ENCODE data around the gene ADAM15.

Gene ADAM15

DNA sequence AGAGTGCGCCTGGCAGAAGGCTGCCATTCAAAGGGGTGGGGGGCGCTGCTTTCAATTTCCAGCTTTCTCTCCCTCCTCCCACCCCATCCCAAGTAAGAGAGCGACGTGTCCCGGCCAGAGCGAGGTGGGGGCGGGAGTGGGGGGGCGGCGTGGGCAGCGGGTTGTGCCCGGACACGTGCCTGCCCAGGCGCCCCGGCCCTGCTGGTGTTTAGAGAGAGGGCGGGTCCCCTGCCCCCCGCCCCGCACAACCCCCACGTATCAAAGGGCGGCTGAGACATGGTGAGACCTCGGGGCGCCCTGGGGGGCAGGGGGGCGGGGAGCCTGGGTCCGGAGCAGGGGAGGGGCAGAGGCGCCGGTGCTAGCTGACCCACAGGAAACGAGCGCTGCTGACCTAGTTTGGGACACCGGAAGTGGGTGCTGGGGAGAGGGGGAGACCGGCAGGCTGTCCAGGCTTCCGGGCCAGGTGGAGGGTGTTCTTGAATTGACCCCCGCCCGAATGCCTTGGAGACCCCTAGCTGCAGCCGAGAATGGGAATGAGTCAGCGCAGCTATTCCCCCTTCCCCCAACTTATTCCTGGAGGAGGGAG, 47.3 kb upstream of the ADAM15 start:
- TF ChIP-seq, protein P1, sequence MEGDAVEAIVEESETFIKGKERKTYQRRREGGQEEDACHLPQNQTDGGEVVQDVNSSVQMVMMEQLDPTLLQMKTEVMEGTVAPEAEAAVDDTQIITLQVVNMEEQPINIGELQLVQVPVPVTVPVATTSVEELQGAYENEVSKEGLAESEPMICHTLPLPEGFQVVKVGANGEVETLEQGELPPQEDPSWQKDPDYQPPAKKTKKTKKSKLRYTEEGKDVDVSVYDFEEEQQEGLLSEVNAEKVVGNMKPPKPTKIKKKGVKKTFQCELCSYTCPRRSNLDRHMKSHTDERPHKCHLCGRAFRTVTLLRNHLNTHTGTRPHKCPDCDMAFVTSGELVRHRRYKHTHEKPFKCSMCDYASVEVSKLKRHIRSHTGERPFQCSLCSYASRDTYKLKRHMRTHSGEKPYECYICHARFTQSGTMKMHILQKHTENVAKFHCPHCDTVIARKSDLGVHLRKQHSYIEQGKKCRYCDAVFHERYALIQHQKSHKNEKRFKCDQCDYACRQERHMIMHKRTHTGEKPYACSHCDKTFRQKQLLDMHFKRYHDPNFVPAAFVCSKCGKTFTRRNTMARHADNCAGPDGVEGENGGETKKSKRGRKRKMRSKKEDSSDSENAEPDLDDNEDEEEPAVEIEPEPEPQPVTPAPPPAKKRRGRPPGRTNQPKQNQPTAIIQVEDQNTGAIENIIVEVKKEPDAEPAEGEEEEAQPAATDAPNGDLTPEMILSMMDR (IDR thresholded peaks at IDR 0.05; ENCODE audit: borderline replicate concordance, control extremely low read depth, extremely low read depth, insufficient read depth, missing control alignments): no peak
- peak; percentile 71 for DNase-seq (ENCODE audit: low spot score)
- in situ Hi-C loops (cut with MboI; ENCODE audit: low sequenced_read_pairs, unreplicated experiment): no loop called here

DNA sequence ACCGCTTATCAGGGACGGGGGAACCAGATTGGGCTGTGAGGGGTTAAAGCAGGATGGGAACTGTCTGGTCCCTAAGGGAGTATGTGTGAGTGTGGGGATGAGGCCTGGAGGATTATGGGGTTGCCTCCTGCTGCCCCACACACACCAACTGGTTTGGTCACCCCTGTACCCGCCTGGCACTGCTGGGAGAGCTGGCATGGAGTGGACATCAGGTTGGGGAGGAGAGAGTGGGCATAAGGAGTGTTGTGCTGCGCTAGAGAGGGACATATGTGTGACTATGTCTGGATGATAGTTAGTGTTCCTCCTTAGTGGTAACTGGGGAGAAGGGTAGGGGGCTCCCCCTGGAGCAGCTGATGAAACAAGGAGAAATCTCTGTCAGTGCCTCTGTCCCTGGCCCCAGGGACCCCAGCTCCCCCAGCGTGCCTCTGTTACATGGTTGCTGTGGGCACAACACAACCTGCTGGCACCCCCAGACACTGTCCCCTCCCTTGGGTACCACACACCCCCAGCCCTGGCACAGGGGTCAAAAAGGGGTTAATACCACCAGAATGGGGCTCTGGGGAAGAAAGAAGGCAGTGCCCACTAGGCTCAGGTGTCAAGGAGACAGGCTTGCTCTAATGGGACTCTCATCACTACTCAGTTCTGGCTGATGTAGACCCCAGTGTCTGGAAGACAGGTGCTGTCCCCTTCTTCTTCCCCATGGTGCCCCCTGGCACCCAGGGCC, 46.6 kb upstream of the ADAM15 start:
- TF ChIP-seq, protein P1 (IDR thresholded peaks at IDR 0.05; ENCODE audit: borderline replicate concordance, control extremely low read depth, extremely low read depth, insufficient read depth, missing control alignments): no peak
- no peak for DNase-seq (ENCODE audit: low spot score)
- in situ Hi-C loops (cut with MboI; ENCODE audit: low sequenced_read_pairs, unreplicated experiment): no loop called here

DNA sequence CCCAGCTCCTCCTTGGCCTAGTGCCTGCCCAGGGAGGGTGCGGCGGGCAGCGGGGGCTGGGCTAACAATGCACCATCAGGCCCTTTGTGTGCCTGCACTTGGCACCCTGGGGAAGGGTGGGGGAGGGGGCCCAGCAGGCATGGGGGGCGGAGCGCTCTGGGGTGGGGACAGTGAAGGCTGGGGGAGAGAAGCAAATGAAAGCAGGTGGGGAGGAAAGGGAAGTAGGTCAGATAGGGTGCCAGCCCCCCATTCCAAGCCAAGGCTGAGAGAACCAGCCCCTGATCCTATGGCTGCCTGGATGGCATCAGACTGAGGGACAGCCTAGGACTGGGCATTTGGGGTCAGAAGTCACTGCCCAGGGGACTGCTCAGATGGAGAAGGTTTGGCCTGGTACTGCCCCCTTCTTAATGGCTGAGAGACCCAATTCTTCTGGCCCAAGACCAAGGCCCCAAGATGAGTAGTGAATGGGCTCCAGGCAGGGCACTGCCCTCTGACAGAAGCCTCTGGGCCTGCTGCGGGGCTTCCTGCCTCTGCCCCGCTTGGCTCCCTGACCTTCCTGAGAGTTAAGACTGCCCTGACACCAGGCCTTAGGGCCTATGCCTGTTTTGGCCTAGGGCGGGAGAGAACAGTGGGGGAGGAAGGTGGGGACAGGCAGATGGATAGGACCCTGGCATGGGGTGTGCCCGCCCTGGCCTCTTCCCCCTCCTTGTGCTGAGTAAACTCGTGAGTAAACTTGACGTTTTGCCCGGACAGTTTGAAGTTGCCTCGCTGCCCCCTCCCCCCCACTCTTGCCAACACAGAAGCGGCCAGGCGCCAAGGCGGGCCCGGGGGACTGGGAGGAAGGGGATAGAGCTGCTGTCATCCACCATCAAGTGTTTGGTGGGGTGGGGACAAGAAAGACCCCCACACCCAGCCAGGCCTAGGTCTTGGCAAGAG, 45.8 kb upstream of the ADAM15 start:
- no peak for DNase-seq (ENCODE audit: low spot score)
- TF ChIP-seq, protein P1 (IDR thresholded peaks at IDR 0.05; ENCODE audit: borderline replicate concordance, control extremely low read depth, extremely low read depth, insufficient read depth, missing control alignments): no peak
- in situ Hi-C loops (cut with MboI; ENCODE audit: low sequenced_read_pairs, unreplicated experiment): no loop called here

DNA sequence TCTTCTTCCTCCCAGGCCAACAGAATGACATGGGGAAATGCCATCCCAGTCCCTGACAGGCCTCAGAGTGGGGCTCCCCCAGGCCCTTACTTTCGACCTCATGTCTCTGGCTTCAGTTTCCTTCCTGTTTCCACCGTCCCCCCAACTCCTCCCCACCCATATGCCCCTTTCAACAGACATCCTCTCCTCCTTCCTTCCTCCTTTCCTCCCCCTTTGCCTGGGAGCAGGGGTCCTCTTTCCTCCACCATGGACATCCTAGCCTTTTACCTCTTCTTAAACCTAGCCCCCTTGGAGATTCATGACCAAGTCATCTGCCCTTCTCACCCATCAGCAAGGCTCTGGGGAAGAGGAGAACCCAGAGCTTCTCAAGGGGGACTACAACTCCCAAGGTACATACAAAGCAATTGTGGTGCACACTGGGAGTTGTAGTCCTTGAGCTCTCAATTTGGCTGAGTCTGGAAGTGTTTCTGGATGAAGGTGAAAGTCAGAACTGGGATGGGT, 44.5 kb upstream of the ADAM15 start:
- TF ChIP-seq, protein P1 (IDR thresholded peaks at IDR 0.05; ENCODE audit: borderline replicate concordance, control extremely low read depth, extremely low read depth, insufficient read depth, missing control alignments): no peak
- DNase-seq (ENCODE audit: low spot score): no peak

DNA sequence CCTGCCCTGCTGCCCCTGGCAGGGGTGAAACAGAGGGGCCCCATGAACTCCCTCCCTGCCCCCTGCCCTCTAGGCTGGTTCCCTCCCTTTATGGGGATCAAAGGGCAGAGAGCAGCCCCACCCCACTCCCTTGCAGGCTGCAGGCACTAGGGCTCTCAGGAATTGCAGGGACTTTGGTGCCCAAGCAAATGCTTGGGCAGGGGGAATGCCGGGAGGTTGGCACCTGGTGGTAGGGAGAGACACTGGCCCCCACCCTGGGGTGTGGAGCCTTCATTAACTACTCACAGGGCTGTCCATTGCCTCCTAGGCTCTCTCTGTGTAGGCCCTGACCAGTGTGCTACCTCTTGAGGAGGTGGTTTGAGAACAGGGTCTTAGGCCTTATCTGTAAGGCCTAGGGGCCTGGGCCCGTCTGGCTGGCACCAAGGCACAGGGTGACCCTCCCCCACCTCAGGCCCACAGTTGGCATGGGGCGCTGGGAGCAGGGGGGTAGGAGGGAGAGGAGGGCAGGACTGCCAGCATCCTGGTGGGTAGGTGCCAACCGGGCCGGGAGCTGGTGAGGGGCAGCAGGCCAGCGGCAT, 43.8 kb upstream of the ADAM15 start:
- in situ Hi-C loops (cut with MboI; ENCODE audit: low sequenced_read_pairs, unreplicated experiment): no loop called here
- no peak for DNase-seq (ENCODE audit: low spot score)
- TF ChIP-seq, protein P1 (IDR thresholded peaks at IDR 0.05; ENCODE audit: borderline replicate concordance, control extremely low read depth, extremely low read depth, insufficient read depth, missing control alignments): no peak

More for the DNA sequence above, 44.5 kb upstream of the ADAM15 start:
- in situ Hi-C loops (cut with MboI; ENCODE audit: low sequenced_read_pairs, unreplicated experiment): no loop called here

Measured in GM13976 (cell line).